ENCODE measurements around the gene DUOXA2.

- TF ChIP-seq CTCF (IDR thresholded peaks at IDR 0.05) (no peak), POLR2A (IDR thresholded peaks at IDR 0.05) (no peak)
Observed at GRCh38 chr15:45121020-45121419, 6.9 kb downstream of the DUOXA2 start.

All from thyroid gland (tissue), 4 donors.